ENCODE results near the gene KRT79. TPM values are rescaled to one million over a fixed set of nuclear protein-coding genes. Genes with fewer than 3 reads are reported as not detected.

Gene KRT79
- total and polyA plus RNA-seq, 7 donors = 0.03 to 0.05 TPM; not detected in 5

DNA sequence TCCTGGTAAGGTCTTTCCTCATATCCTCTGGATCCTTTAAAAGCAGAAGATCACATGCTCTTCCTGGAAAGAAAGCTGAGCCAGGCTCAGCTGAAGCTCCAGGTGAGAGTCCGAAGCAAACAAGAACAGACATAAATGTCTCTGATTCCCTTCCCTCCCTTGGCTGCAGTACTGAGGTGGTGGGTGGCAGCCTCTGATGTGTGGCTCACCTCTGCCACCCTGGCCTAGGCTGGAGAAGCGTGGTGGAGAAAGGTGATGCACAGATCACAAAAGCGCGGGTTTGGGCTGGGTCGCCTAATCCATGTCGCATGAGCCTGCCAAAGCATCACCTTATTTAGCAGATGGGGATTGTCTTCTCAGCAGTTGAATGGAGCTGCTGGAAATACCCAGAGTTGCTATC is 54.2 kb downstream of the KRT79 start:
- no peaks in the 10 kb centered on the region for H3K4me1 ChIP-seq
- peaks cover 0 to 20% (median 4%) of the 10 kb centered on the region in 3 donors for H3K27me3 ChIP-seq (ENCODE audit: insufficient read depth in 3 of 3, low read length in 2 of 3)
- H3K27ac ChIP-seq = no peak overlapping the region
- intact Hi-C loops (cut with DNase I) = no loop called here
- WGBS, 3 donors = 84 to 88% (median 86%) methylated on average over 6 of the region's 6 CpGs
- TF ChIP-seq CTCF (IDR thresholded peaks at IDR 0.05) = no peak
- DNase-seq (no peak), ATAC-seq (no peak)
- no peaks in the 10 kb centered on the region for H3K36me3 ChIP-seq (ENCODE audit: insufficient read depth in 1 of 2, low read depth in 1 of 2)
- H3K9me3 ChIP-seq = no peaks in the 10 kb centered on the region
- no peak overlapping the region for H3K4me3 ChIP-seq

DNA sequence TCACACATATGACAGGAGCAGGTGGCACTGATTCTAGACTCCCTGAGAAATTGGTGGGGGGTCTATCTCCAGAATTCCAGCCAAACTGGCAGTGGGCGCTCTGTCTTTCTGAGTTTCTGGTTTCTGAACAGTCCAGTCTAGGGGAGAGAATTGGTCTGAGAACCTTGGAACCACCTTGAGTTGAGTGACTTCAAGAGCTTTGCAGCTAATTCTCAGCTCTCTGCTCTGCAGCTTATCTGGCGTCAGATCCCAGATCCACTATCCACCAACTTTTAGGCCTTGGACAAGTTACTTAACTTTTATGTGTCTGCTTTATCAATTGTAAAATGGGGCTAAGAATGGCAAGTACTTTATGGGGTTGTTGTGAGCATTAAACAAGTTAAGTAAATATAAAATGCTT is 55.3 kb downstream of the KRT79 start:
- 85 to 95% (median 93%) methylated on average over 2 of the region's 2 CpGs for WGBS, 3 donors
- Histone ChIP-seq H3K27me3 (ENCODE audit: insufficient read depth in 3 of 3, low read length in 2 of 3) (peaks cover 0 to 13% (median 0%) of the 10 kb centered on the region in 3 donors), H3K4me3 (no peak overlapping the region), H3K36me3 (ENCODE audit: insufficient read depth in 1 of 2, low read depth in 1 of 2) (no peaks in the 10 kb centered on the region), H3K9me3 (no peaks in the 10 kb centered on the region), H3K27ac (no peak overlapping the region), H3K4me1 (no peaks in the 10 kb centered on the region)
- TF ChIP-seq CTCF (IDR thresholded peaks at IDR 0.05) = no peak
- ATAC-seq (no peak), DNase-seq (no peak)
- intact Hi-C loops (cut with DNase I) = no loop called here

GRCh38 chr12:52777566-52777965 is 56.5 kb downstream of the KRT79 start:
- Histone ChIP-seq H3K9me3 (no peaks in the 10 kb centered on the region), H3K36me3 (ENCODE audit: insufficient read depth in 1 of 2, low read depth in 1 of 2) (no peaks in the 10 kb centered on the region), H3K4me1 (no peaks in the 10 kb centered on the region), H3K27ac (no peak overlapping the region), H3K27me3 (ENCODE audit: insufficient read depth in 3 of 3, low read length in 2 of 3) (peaks cover 0 to 7% (median 0%) of the 10 kb centered on the region in 3 donors), H3K4me3 (no peak overlapping the region)
- TF ChIP-seq CTCF (IDR thresholded peaks at IDR 0.05) = no peak
- WGBS, 3 donors = 77 to 88% (median 86%) methylated on average over 4 of the region's 4 CpGs
- ATAC-seq (no peak), DNase-seq (no peak)
- intact Hi-C loops (cut with DNase I) = no loop called here

DNA sequence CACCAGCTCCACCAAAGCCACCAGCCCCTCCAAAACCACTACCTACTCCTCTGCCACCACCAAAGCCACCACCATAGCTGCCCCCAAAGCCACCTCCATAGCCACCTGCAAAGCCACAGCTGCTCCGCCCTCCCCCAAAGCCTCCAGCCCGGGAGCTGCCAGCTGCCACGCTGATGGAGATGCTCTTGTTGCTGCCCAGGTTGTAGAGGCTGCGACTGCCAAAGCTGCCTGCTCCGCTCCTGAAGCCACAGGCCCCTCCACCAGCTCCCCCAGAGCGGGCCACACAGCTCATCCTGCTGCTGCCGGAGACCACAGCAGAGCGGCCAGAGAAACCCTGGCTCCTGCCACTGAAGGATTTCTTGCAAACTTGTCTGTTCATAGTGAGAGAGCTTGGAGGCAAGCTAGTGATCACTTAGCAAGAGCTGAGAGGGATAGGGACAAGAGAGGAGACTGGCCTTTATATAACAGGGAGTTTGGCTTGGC is 57.2 kb downstream of the KRT79 start, which contains the start of gene KRT76:
Gene KRT76 (minus strand): TSS at position 433 of the 483 bp plus-strand sequence. CDS start 54 bp downstream, at position 379.
- intact Hi-C loops (cut with DNase I) = no loop called here
- DNase-seq = no peak
- H3K4me1 ChIP-seq = no peaks in the 10 kb centered on the region
- no peaks in the 10 kb centered on the region for H3K36me3 ChIP-seq (ENCODE audit: insufficient read depth in 1 of 2, low read depth in 1 of 2)
- 78 to 86% (median 79%) methylated on average over 8 of the region's 8 CpGs for WGBS, 3 donors
- H3K27me3 ChIP-seq (ENCODE audit: insufficient read depth in 3 of 3, low read length in 2 of 3) = peaks cover 0 to 7% (median 0%) of the 10 kb centered on the region in 3 donors
- H3K27ac ChIP-seq = no peak within 1 kb of the TSS
- ATAC-seq = no peak
- no peak for TF ChIP-seq CTCF (IDR thresholded peaks at IDR 0.05)
- no peaks in the 10 kb centered on the region for H3K9me3 ChIP-seq
- no peak within 1 kb of the TSS for H3K4me3 ChIP-seq

- 81 to 87% (median 83%) methylated on average over 5 of the region's 5 CpGs for WGBS, 3 donors
- ATAC-seq (no peak), DNase-seq (no peak)
- peaks cover 0 to 7% (median 0%) of the 10 kb centered on the region in 3 donors for H3K27me3 ChIP-seq (ENCODE audit: insufficient read depth in 3 of 3, low read length in 2 of 3)
- TF ChIP-seq CTCF (IDR thresholded peaks at IDR 0.05) = no peak
- no peaks in the 10 kb centered on the region for H3K36me3 ChIP-seq (ENCODE audit: insufficient read depth in 1 of 2, low read depth in 1 of 2)
- H3K4me3 ChIP-seq = no peak overlapping the region
- intact Hi-C loops (cut with DNase I) = no loop called here
- H3K4me1 ChIP-seq = no peaks in the 10 kb centered on the region
- H3K27ac ChIP-seq = no peak overlapping the region
- H3K9me3 ChIP-seq = no peaks in the 10 kb centered on the region
Measured at GRCh38 chr12:52776435-52776834, 57.7 kb downstream of the KRT79 start.

Data from psoas muscle (tissue), 8 donors.